ENCODE measurements around the gene BCL2. TPM values are rescaled to one million over a fixed set of nuclear protein-coding genes. Genes with fewer than 3 reads are reported as not detected.

The BCL2 gene
- total RNA-seq, 1 experiment from 2014 or later, result 1.3 TPM

DNA sequence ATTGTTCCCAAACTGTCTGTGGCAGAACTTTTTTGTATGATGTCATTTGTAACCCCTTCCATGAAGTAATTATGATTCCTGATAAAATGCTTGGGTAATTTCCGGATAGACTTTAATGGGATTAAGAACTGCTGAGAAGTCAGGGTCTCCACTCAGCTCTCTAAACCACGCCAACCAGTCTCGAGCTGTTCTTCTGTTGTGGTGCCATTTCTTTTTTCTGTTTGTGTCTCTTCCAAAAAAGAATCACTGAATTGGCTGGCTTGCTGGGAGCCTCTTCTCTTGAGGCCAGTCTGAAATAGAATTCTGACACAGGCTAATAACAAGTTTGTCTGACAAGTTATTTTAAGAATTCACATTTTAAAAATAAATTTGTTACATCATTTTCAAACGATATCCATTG lies 198.9 kb downstream of the BCL2 start:
- no peaks in the 10 kb centered on the region for H3K36me3 Mint-ChIP-seq (ENCODE audit: insufficient read depth in 1 of 3, low read depth in 3 of 3)
- no CpG with 5 or more reads among the region's 4 CpGs for WGBS (ENCODE audit: extremely low coverage, insufficient read length, low lambda C conversion rate)
- H3K56ac ChIP-seq (ENCODE audit: insufficient read length, low read depth, low read length), result no peak overlapping the region

More for the DNA sequence above, 198.9 kb downstream of the BCL2 start:
- H3K79me2 ChIP-seq (ENCODE audit: insufficient read depth, low read length), result no peaks in the 10 kb centered on the region
- H4K91ac ChIP-seq (ENCODE audit: insufficient read length, low read depth, low read length), result no peak overlapping the region
- no peak overlapping the region for H3K18ac ChIP-seq (ENCODE audit: insufficient read length, low read depth, low read length)
- no peaks in the 10 kb centered on the region for H3K79me1 ChIP-seq (ENCODE audit: insufficient read depth, low read depth, low read length, poor library complexity, severe bottlenecking)
- H2AK5ac ChIP-seq (ENCODE audit: insufficient read length, low read length), result no peak overlapping the region
- no peak overlapping the region for H4K8ac ChIP-seq (replicated peaks; ENCODE audit: insufficient read length, low read depth, low read length)
- H3K27me3 ChIP-seq (ENCODE audit: insufficient read depth, low read length), result no peaks in the 10 kb centered on the region
- Mint-ChIP-seq H3K9me3 (no peaks in the 10 kb centered on the region), H3K4me3 (no peak overlapping the region), H3K27me3 (ENCODE audit: low read depth) (peaks cover 8% of the 10 kb centered on the region), H3K27ac (no peak overlapping the region), H3K4me1 (peaks cover 0 to 5% of the 10 kb centered on the region in 2 experiments; a peak in 1 of 4 replicates)
- no peaks in the 10 kb centered on the region for H3K9me3 ChIP-seq (ENCODE audit: control insufficient read depth, low read depth, low read length)
- no peak overlapping the region for H2BK5ac ChIP-seq (ENCODE audit: insufficient read length, low read length)
- no peak overlapping the region for H2AFZ ChIP-seq (ENCODE audit: low read length)
- H3K23me2 ChIP-seq (ENCODE audit: insufficient read length, low read depth, low read length, poor library complexity, severe bottlenecking), result no peaks in the 10 kb centered on the region
- no peak overlapping the region for H3K27ac ChIP-seq (ENCODE audit: insufficient read length, low read depth, low read length)
- H3K23ac ChIP-seq (ENCODE audit: insufficient read length, low read depth, low read length), result no peak overlapping the region
- H3T11ph ChIP-seq (ENCODE audit: low read length), result no peak overlapping the region
- H2BK15ac ChIP-seq (ENCODE audit: low read depth, low read length), result no peak overlapping the region
- H2BK120ac ChIP-seq (ENCODE audit: low read depth, low read length, poor library complexity, severe bottlenecking), result no peak overlapping the region
- H3K4ac ChIP-seq (ENCODE audit: low read depth, low read length), result no peak overlapping the region
- DNase-seq, result no peak
- TF ChIP-seq, protein P1, sequence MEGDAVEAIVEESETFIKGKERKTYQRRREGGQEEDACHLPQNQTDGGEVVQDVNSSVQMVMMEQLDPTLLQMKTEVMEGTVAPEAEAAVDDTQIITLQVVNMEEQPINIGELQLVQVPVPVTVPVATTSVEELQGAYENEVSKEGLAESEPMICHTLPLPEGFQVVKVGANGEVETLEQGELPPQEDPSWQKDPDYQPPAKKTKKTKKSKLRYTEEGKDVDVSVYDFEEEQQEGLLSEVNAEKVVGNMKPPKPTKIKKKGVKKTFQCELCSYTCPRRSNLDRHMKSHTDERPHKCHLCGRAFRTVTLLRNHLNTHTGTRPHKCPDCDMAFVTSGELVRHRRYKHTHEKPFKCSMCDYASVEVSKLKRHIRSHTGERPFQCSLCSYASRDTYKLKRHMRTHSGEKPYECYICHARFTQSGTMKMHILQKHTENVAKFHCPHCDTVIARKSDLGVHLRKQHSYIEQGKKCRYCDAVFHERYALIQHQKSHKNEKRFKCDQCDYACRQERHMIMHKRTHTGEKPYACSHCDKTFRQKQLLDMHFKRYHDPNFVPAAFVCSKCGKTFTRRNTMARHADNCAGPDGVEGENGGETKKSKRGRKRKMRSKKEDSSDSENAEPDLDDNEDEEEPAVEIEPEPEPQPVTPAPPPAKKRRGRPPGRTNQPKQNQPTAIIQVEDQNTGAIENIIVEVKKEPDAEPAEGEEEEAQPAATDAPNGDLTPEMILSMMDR (conservative IDR thresholded peaks at IDR 0.05), result no peak
- H4K20me1 ChIP-seq (ENCODE audit: control insufficient read depth, insufficient read depth, insufficient read length), result no peaks in the 10 kb centered on the region
- H3K4me2 ChIP-seq (ENCODE audit: insufficient read depth, insufficient read length, low read length), result no peak overlapping the region
- H2BK12ac ChIP-seq (ENCODE audit: insufficient read length, low read depth, low read length), result no peak overlapping the region
- no peak overlapping the region for H4K5ac ChIP-seq (ENCODE audit: insufficient read length, low read depth, low read length)
- no peak overlapping the region for H2BK20ac ChIP-seq (ENCODE audit: low read depth, low read length, poor library complexity, severe bottlenecking)
- H3K4me1 ChIP-seq (ENCODE audit: insufficient read depth, low read length), result no peaks in the 10 kb centered on the region
- no peak overlapping the region for H3K14ac ChIP-seq (ENCODE audit: insufficient read depth, low read length)
- H3K9ac ChIP-seq (ENCODE audit: extremely low read depth, insufficient read length, low read length), result no peak overlapping the region

All from H9 (cell line).